NCI-H2081 (cell line): ENCODE results near the gene ZNF230.

Experiments
- DNase-seq, 2 experiments: peaks; one replicate each; lab custom pipeline; 2025; lab: John Stamatoyannopoulos, UW

The ZNF230 gene

DNA sequence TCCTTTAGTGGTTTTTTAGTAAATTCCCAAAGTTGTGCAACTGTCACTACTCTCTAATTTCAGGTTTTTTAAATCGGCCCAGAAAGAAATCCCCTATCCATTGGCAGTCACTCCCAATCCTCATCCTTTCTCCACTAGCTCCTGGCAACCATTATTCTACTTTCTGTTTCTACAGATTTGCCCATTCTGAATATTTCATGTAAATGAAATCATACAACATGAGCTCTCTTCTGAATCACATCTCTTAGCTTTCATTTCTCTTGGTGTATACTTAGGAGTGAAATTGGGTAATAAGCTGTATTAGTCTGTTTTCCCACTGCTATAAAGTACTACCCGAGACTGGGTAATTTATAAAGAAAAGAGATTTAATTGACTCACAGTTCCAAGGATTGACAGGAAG, 39.4 kb downstream of the ZNF230 start:
- no peak for DNase-seq

DNA sequence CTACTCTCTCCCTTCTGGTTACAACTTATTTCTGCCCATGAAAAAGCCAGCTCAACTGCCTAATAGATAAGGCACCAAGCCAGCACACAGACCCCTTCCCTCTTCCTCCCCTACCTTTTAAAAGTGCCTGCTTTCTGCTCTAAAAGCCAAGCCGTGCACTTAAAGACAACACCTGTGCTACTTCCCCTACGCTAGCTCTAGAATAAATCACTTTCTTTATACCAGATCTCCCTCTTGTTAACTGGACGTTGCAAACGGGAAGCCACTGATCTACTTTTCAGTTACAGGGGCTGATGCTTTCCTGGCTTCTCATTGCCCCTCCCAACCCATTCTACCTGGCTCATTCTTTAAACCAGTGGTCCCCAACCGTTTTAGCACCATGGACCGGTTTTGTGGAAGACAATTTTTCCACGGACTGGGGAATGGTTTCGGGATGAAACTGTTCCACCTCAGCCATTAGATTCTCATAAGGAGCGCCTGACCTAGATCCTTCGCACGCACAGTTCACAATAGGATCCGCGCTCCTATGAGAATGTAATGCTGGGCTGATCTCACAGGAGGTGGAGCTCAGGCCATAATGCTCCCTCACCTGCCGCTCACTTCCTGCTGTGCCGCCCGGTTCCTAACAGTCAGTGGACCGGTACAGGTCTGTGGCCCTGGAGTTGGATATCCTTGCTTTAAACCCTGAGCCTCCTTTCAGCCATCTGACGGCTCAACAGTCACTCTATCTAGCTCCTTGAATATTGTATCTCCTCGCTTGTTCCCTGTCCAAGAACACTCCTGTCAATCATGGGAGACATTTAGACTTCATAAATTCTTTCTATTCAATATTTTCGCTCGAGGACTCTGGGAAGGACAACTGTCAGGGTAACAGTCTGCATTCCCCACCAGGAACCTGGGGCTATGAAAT, 48.2 kb downstream of the ZNF230 start:
- DNase-seq: peak; percentile 56 to 86

DNA sequence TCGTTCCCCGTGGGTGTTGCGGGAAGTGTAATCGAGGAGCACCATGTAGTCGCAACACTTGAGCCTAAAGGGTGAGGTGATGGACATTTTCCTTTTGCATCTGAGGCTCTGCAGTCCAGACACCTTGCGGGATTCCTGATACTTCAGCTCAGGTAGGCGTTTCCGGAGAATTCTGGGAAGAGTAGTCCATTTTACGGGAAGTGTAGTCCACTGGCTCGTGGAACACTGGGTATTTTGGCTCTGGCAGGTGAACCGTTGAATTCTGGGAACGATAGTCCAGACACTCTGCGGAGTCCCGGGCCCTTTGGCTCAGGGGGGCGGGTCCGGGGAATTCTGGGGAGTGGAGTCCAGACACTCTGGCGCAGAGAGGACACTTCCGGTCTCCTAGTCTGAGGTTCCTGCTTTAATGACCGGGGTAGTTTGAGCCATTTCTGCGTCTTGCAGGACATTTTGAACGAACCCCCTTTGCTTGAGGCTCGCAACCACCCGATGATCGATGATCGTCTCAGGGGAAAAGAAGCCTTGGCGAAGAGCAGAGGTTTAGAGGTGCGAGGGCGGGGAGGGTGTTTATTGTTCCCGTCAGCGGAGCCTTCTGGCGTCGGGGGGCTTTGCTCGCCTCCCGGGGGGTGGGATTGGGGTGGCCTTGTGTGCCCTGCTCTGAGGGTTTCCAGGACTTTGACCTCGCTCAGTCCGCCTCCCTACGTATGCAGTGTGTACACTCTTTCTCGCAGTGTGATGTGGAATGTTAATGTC, 49.1 kb downstream of the ZNF230 start, which contains the start of gene ZNF223:
TSS of gene ZNF223 (plus strand) at position 387 of the 753 bp plus-strand sequence. CDS start 3,141 bp downstream, outside the sequence.
- peak; percentile 91 to 98 for DNase-seq

DNA sequence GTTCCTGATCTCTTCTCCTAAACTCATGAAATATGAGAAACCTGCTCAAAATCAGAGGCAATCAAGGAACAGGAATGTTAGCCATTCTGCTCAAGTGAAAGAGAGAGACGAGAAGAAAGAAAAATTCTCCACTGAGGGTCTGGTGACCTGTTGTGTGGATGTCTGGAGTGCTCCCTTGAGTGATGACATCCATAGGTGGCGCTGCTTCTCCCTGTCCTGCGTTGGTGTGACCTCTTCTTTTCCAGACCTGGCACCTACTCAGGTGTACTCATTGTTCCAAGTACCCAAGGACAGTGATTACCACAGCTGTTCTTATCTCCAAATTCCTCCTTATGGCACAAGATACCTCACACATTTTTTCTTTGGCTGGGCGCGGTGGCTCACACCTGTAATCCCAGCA, 53.1 kb downstream of the ZNF230 start:
- DNase-seq: no peak

DNA sequence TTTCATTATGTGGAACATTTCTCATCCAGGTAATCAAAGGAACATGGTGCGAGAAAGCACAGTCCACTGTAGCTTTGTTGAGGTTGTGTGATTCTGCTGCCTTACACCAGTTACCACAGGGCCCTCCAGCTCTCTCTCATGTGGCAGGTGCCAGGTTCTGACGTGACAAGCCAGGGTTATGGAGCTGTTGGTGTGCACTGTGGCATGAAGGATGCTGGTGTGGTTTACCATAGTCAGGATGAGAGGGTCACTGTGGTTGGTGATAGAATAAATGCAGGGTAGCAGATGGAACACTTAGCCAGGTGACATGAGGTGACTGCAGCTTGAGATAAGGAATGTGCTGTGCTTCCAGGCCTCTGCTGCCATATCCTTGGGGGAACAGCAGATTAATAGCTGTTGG, 56.5 kb downstream of the ZNF230 start:
- no peak for DNase-seq

DNA sequence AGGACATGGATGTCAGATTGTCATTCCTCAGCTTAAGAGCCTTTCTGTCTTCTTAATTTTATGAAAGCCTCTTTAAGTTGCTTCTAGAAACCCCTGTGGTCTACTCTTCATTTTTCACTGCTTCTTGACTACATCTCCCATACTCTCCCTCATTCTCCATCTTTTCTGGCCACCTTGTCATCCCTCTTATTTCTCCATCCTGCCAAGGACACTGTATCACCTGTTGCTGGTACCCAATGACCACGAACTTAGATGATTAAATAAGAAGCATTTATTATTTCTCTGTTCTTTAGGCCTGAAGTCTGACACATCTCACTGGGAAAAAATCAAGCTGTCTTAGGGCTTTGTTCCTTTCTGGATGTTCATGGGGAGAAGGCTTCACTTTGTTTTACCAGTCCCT, 58.3 kb downstream of the ZNF230 start:
- DNase-seq: no peak
